H1 (cell line): ENCODE measurements around the gene KDELR1. TPM values are rescaled to one million over a fixed set of nuclear protein-coding genes. Genes with fewer than 3 reads are reported as not detected.

Experiments used
- CTCF ChIA-PET: fragments of 300-600 bp; sonication (Branson Sonifier 250); formaldehyde crosslinking; loops from one replicate; lab custom pipeline; 2021; ENCODE audit not compliant: partially characterized antibody; lab: Charles Lee
- POLR2A ChIA-PET: fragments of 300-600 bp; sonication (Branson Sonifier 250); formaldehyde crosslinking; loops from one replicate; lab custom pipeline; 2021; ENCODE audit warnings: inconsistent platforms; ENCODE audit not compliant: partially characterized antibody; lab: Charles Lee
- DNase-seq, 2 experiments: peaks; one replicate each; pipeline versions ENCODE4 v3.0.0 to v3.0.0-alpha.2; 2010 to 2022; ENCODE audit warnings: low spot score in 2 of 2, low read depth in 1 of 2, mixed read lengths in 1 of 2
- FAIRE-seq: peaks from 2 replicates; lab custom pipeline; 2011; peaks lifted over from hg19 to GRCh38; lab: Jason Lieb, UNC
- H2AFZ ChIP-seq: 2 replicates; pipeline ENCODE4 v1.8.1; 2012; ENCODE audit warnings: low read length, inconsistent platforms
- H2AK5ac ChIP-seq: 2 replicates; pipeline ENCODE4 v1.6.1; 2013; ENCODE audit warnings: low read depth, low read length
- H2BK120ac ChIP-seq: replicated peaks from 2 replicates; pipeline ENCODE3; 2013; ENCODE audit warnings: low read depth, low read length, inconsistent platforms
- H2BK12ac ChIP-seq: 2 replicates; pipeline ENCODE4 v1.6.1; 2013; ENCODE audit warnings: low read depth, low read length
- H2BK15ac ChIP-seq: 2 replicates; pipeline ENCODE4 v1.6.1; 2013; ENCODE audit warnings: low read length
- H2BK20ac ChIP-seq: 2 replicates; pipeline ENCODE4 v1.6.1; 2013; ENCODE audit warnings: low read length
- H2BK5ac ChIP-seq: 2 replicates; pipeline ENCODE4 v1.6.1; 2013; ENCODE audit warnings: low read depth, low read length
- H3K14ac ChIP-seq: 2 replicates; pipeline ENCODE4 v1.6.1; 2013; ENCODE audit warnings: inconsistent platforms; ENCODE audit not compliant: insufficient read length
- H3K18ac ChIP-seq: 2 replicates; pipeline ENCODE4 v1.6.1; 2013; ENCODE audit warnings: low read length; ENCODE audit errors: extremely low read depth
- H3K23ac ChIP-seq: 2 replicates; pipeline ENCODE4 v1.6.1; 2013; ENCODE audit warnings: inconsistent platforms; ENCODE audit not compliant: insufficient read length
- H3K23me2 ChIP-seq: 2 replicates; pipeline ENCODE4 v1.6.1; 2013; ENCODE audit warnings: low read depth, low read length
- H3K27ac ChIP-seq: 2 replicates; pipeline ENCODE4 v1.6.1; 2011; ENCODE audit warnings: low read depth, low read length, inconsistent platforms
- H3K27me3 ChIP-seq, 4 experiments: replicated peaks in 1 of 4; 1 replicate in 1 of 4; 2 replicates in 3 of 4; pipeline versions ENCODE4 v1.6.1 to v1.8.1; 2011 to 2013; ENCODE audit warnings: low read length in 3 of 4, mild to moderate bottlenecking in 3 of 4, inconsistent platforms in 2 of 4, mixed read lengths in 2 of 4, moderate library complexity in 1 of 4; ENCODE audit not compliant: control insufficient read depth in 3 of 4, insufficient read depth in 3 of 4; ENCODE audit errors: extremely low read depth in 1 of 4
- H3K36me3 ChIP-seq, 4 experiments: 2 replicates each; pipeline versions ENCODE4 v1.6.1 to v1.8.1; 2011 to 2013; ENCODE audit warnings: mild to moderate bottlenecking in 4 of 4, low read length in 3 of 4, moderate library complexity in 2 of 4, control low read depth in 1 of 4, inconsistent platforms in 1 of 4; ENCODE audit not compliant: insufficient read depth in 4 of 4, control insufficient read depth in 2 of 4
- H3K4ac ChIP-seq: replicated peaks from 2 replicates; pipeline ENCODE3; 2013; ENCODE audit warnings: low read length, low read depth, mixed read lengths, inconsistent platforms; ENCODE audit not compliant: insufficient read length
- H3K4me1 ChIP-seq, 4 experiments: replicated peaks in 1 of 4; 1 replicate in 1 of 4; 2 replicates in 3 of 4; pipeline versions ENCODE4 v1.6.1 to v1.8.1; 2011 to 2013; ENCODE audit warnings: low read length in 3 of 4, inconsistent platforms in 2 of 4, mixed read lengths in 1 of 4; ENCODE audit not compliant: insufficient read depth in 4 of 4, control insufficient read depth in 3 of 4
- H3K4me2 ChIP-seq, 2 experiments: 2 replicates each; pipeline versions ENCODE4 v1.6.1 to v1.8.1; 2011 to 2013; ENCODE audit warnings: low read depth in 2 of 2, low read length in 2 of 2, control low read depth in 1 of 2, inconsistent platforms in 1 of 2, mild to moderate bottlenecking in 1 of 2; ENCODE audit not compliant: insufficient read depth in 1 of 2
- H3K4me3 ChIP-seq, 4 experiments: fragments of 200-600, 300-600 bp in 1 of 4; sonication (generic), shearing (Covaris generic), sonication (Bioruptor Twin) in 1 of 4; 2 replicates each; pipeline versions ENCODE4 v1.5.1 to v1.8.1; 2011 to 2016; ENCODE audit warnings: low read length in 4 of 4, low read depth in 3 of 4, control low read depth in 2 of 4, inconsistent platforms in 2 of 4, mild to moderate bottlenecking in 2 of 4, mixed read lengths in 1 of 4, moderate library complexity in 1 of 4; ENCODE audit not compliant: insufficient read depth in 2 of 4; ENCODE audit errors: extremely low read depth in 1 of 4
- H3K56ac ChIP-seq: replicated peaks from 2 replicates; pipeline ENCODE3; 2013; ENCODE audit warnings: low read depth, mild to moderate bottlenecking, mixed read lengths, low read length, inconsistent platforms; ENCODE audit not compliant: insufficient read length
- H3K79me1 ChIP-seq: 2 replicates; pipeline ENCODE4 v1.6.1; 2013; ENCODE audit warnings: low read depth, low read length, control low read depth
- H3K79me2 ChIP-seq, 2 experiments: 2 replicates each; pipeline versions ENCODE4 v1.6.1 to v1.8.1; 2012 to 2013; ENCODE audit warnings: low read length in 2 of 2, mild to moderate bottlenecking in 2 of 2, inconsistent platforms in 1 of 2; ENCODE audit not compliant: insufficient read depth in 2 of 2, control insufficient read depth in 1 of 2
- H3K9ac ChIP-seq, 4 experiments: replicated peaks in 1 of 4; 1 replicate in 1 of 4; 2 replicates in 3 of 4; pipeline versions ENCODE4 v1.6.1 to v1.8.1; 2011 to 2013; ENCODE audit warnings: low read depth in 3 of 4, low read length in 3 of 4, control low read depth in 2 of 4, mild to moderate bottlenecking in 2 of 4, moderate library complexity in 2 of 4, inconsistent platforms in 1 of 4; ENCODE audit errors: extremely low read depth in 1 of 4
- H3K9me3 ChIP-seq, 2 experiments: 2 replicates each; pipeline versions ENCODE4 v1.6.1 to v1.8.1; 2012 to 2013; ENCODE audit warnings: mild to moderate bottlenecking in 2 of 2, moderate library complexity in 2 of 2, control low read depth in 1 of 2, inconsistent platforms in 1 of 2, low read depth in 1 of 2, low read length in 1 of 2, mixed read lengths in 1 of 2; ENCODE audit not compliant: insufficient read depth in 2 of 2
- H4K20me1 ChIP-seq, 2 experiments: replicated peaks in 1 of 2; 2 replicates each; pipeline versions ENCODE3 to v1.8.1; 2011 to 2013; ENCODE audit warnings: inconsistent platforms in 2 of 2, low read length in 2 of 2, mild to moderate bottlenecking in 1 of 2; ENCODE audit not compliant: insufficient read depth in 2 of 2, control insufficient read depth in 1 of 2
- H4K5ac ChIP-seq: 2 replicates; pipeline ENCODE4 v1.6.1; 2013; ENCODE audit warnings: low read length, low read depth, mixed read lengths, inconsistent platforms; ENCODE audit not compliant: insufficient read length
- H4K8ac ChIP-seq: 2 replicates; pipeline ENCODE4 v1.8.0; 2013; ENCODE audit warnings: mild to moderate bottlenecking, moderate library complexity, low read length, inconsistent platforms; ENCODE audit not compliant: insufficient read depth; ENCODE audit errors: extremely low read depth
- H4K91ac ChIP-seq: replicated peaks from 2 replicates; pipeline ENCODE3; 2013; ENCODE audit warnings: low read length, mixed read lengths, inconsistent platforms; ENCODE audit not compliant: insufficient read length
- GABPA ChIP-seq: IDR thresholded peaks from 2 replicates; pipeline ENCODE4 v1.6.1; 2011; ENCODE audit warnings: mild to moderate bottlenecking, low read length, moderate library complexity, borderline replicate concordance; ENCODE audit not compliant: insufficient read depth
- TAF7 ChIP-seq: optimal IDR thresholded peaks from 2 replicates; pipeline ENCODE3; 2011; ENCODE audit warnings: low read depth, mild to moderate bottlenecking, inconsistent platforms, low read length, moderate library complexity, borderline replicate concordance
- WGBS, 2 experiments: shearing (Covaris generic) in 1 of 2; methylation state at CpG; one replicate each; pipeline versions ENCODE4 v1.1.6 to v1.1.7; 2013 to 2015; ENCODE audit warnings: low lambda C conversion rate in 2 of 2, mixed read lengths in 2 of 2, inconsistent platforms in 1 of 2, low coverage in 1 of 2, missing lambda C conversion rate in 1 of 2; ENCODE audit not compliant: insufficient replicate concordance in 2 of 2, insufficient coverage in 1 of 2, insufficient read length in 1 of 2; ENCODE audit errors: extremely low coverage in 1 of 2, missing lambda C conversion rate in 1 of 2; 5-methylcytosine and 5-hydroxymethylcytosine counted together
- polyA plus RNA-seq, 7 experiments: library from polyadenylated mRNA; depleted of rRNA in 3 of 7; stranded (reverse) in 5 of 7; unstranded in 2 of 7; fragments of >200 nt in 5 of 7; fragments of 200-250 nt in 2 of 7; gene quantifications; 1 replicate in 5 of 7; 2 replicates in 1 of 7; 4 replicates in 1 of 7; pipeline versions ENCODE4 v1.2.1 to v1.2.3, GENCODE V29; 2011 to 2013; ENCODE audit warnings: missing spikeins in 2 of 7, mixed read lengths in 2 of 7
- total RNA-seq: library from RNA; stranded (reverse); fragmentation: NEBNext Ultra II Directional; extraction: Animal tissue kit (Norgen Biotek cat#: 25700); gene quantifications from 2 replicates; pipeline ENCODE4 v1.2.1, GENCODE V29; 2021

Gene KDELR1
- total and polyA plus RNA-seq, 2 of the 8 experiments (the other 6 are each of a cell fraction or from before 2014, with no cell fraction given), result 225 to 231 TPM

- no peak overlapping the region for H2AK5ac ChIP-seq
- CTCF ChIA-PET, result interaction anchor here (1.2 kb wide), 2 partner anchors 9 to 10 kb away, joined by 3 to 4 read pairs; no protein-coding TSS in a partner anchor
- no peak overlapping the region for H3K4me2 ChIP-seq
- H2BK20ac ChIP-seq, result no peak overlapping the region
- no peaks in the 10 kb centered on the region for H3K36me3 ChIP-seq
- H3K14ac ChIP-seq, result no peak overlapping the region
- 92% methylated on average over 22 of the region's 23 CpGs; no CpG with 5 or more reads in 1 of the 2 experiments for WGBS, 2 experiments
- H4K5ac ChIP-seq, result no peak overlapping the region
- POLR2A ChIA-PET, result no interaction called here
- no peak overlapping the region for H2AFZ ChIP-seq
- no peak overlapping the region for H2BK120ac ChIP-seq
- no peak overlapping the region for H3K4ac ChIP-seq
- FAIRE-seq (no peak), DNase-seq (no peak)
- H3K27ac ChIP-seq, result no peak overlapping the region
- no peaks in the 10 kb centered on the region for H3K79me1 ChIP-seq
- no peak overlapping the region for H3K4me3 ChIP-seq
- H3K23me2 ChIP-seq, result no peaks in the 10 kb centered on the region; the same call in 1 of the 2 replicates
- no peak overlapping the region for H4K8ac ChIP-seq
- no peaks in the 10 kb centered on the region for H4K20me1 ChIP-seq
- H3K9me3 ChIP-seq, result no peaks in the 10 kb centered on the region
- H3K18ac ChIP-seq, result no peak overlapping the region
- no peaks in the 10 kb centered on the region for H3K27me3 ChIP-seq
- H3K9ac ChIP-seq, result no peak overlapping the region
- no peak overlapping the region for H2BK5ac ChIP-seq
- no peak overlapping the region for H3K56ac ChIP-seq
- H4K91ac ChIP-seq, result no peak overlapping the region
- H3K4me1 ChIP-seq, result peaks cover 0 to 4% (median under 1%) of the 10 kb centered on the region in 4 experiments; a peak in 2 of 7 replicates
- 0 out of 2 replicates have a peak overlapping the region, but pooled peaks have one; percentile 81 for H2BK15ac ChIP-seq
- no peak overlapping the region for H3K23ac ChIP-seq
- no peaks in the 10 kb centered on the region for H3K79me2 ChIP-seq
- 0 out of 2 replicates have a peak overlapping the region, but pooled peaks have one; percentile 9 for H2BK12ac ChIP-seq
- TF ChIP-seq TAF7, result no peak
- TF ChIP-seq GABPA, result no peak
Measured at GRCh38 chr19:48342841-48343540, 48.4 kb downstream of the KDELR1 start.
